HG02571 (cell line): Measurements from ENCODE around the gene PGF.

Experiments used
- ATAC-seq: cut with Tn5 transposase; IDR thresholded peaks from one replicate; pipeline ENCODE4 v1.9.1; 2021; ENCODE audit warnings: mild to moderate bottlenecking, moderate library complexity; ENCODE audit not compliant: unreplicated experiment

The PGF gene

DNA sequence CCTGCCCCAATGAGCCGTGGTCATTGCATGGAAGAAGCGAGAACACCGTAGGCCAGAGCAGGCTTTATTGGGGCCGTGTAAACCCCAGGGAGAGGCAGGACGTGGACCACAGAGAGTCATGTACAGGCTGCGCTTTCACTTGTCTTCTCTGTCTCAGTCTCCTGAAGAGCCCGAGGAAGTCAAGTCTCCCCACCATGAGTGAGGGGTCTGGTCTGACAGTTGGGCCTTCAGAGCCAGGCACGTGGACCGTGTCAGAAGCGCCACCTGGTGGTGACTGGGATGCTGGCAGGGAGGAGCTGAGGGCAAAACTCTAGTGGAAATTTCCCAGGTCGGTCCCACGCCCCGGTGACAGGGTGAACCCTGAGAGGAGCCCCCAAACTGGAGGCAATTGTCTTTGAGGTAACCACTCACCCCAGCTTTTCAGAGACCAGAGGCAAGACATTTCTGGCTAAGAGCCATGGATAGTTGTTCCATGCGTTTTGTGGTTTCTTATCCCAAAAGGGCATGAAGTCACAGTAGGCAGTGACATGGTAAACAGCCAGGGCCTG, 49.7 kb downstream of the PGF start:
- no peak for ATAC-seq

DNA sequence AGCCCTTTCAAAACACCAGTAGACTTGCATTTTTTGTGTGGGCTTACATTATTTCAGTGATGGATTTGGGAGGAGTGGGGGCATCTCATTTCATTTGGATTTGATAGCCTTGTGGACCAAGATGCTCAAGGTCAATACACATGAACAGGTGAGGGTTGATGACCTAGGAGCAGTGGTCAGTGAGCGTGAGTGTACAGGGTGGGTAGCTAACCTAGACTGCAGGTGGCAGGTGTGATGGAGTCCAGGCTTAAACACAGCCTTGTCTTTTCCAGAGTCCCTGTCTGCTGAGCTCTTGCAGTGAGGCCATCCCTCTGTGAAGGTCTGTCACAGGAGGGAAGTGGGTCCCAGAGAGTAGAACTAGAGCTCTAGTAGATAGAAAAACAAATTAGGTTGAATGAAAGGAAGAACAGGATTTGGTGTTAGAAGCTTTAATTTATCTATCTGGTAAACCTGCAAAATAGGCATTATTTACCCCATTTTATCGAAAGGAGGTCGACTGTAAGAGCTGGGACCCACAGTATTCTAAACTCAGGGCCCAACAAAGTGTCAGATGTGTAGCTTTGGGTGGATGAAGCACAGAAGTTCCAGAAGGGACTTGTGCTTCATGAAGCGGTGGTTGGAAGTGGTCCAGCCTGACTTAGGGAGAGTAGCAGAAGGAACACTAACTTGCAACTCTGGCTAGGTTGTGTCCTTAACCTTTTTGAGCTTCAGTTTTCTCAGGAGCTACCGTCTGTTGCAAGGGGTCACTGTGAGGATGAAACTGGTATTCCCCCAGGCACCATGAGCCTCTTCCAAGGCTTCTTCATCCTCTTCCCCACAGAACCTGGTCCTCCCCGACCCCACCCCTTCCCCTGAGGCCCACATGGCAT, 50.5 kb downstream of the PGF start:
- ATAC-seq = no peak

DNA sequence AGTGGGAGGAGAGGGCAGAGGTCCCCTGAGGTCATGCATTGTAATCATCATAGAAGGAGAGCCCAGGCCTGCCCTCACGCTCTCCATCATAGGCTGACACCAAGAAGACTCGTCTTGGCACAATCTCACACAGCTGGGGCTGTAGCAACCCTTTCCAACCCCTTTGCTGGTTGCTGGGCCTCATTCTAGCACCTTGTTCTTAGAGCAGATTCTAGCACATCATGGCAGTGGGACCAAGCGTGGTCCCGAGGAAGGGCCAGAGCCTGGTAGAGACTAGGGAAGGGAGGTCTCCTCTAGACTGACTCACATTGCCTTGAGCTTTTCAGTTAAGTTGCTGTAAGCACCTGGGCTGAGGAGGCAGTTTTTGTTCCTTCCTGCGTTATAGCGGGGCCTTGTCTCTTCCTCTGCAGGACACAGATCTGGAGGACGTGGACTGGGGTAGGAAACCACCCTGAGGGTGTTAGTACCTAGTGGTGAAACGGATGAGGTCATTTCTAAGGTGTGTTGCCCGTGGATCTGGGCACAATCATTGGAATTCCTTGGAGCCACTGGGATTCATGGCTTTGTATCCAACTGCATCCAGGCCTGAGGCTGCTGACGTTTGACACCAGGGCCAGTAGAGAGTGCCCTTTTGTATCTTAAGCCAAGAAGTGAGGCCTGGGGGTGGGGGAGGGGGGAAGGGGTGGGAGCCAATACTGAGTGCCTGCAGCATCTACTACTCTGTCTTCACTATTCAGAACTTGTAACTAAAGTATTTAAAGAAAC, 52.3 kb downstream of the PGF start:
- ATAC-seq = no peak

DNA sequence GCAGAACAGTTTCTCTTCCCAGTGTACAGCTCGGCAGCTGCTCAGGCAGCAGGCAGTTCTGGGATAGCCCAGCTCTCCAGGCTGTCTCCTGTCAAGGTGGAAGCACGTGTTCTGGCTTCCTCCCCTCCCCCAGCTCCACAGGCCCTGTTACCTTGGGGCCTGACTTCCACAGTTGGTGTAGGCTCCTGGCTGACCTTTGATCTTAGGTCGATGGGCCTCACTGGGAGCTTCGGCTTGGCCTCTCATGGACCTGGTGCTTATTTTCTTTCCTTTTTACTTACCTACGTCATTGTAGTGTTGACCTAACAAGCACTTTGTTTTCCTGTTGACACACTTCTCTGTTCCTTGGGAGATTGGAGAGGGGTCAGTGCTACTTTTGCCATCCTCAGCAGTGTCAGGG, 56.7 kb downstream of the PGF start:
- ATAC-seq = no peak

DNA sequence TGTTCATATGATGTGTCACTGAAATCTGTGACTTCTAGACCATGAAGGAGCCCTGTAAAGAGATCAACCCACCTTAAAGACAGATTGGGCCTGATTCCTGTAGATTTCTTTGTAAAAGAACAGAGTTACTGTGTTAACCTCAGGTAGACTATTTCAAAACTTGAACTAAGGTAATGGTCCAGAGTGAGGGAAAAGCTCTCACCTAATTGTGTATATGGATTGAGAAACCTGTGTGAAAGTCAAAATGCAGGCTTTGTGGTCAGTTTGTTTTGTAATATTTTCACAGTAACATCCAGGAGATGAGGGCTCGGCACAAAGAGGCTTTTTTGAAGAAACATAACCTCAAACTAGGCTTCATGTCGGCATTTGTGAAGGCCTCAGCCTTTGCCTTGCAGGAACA, 57.3 kb downstream of the PGF start:
- ATAC-seq = no peak

DNA sequence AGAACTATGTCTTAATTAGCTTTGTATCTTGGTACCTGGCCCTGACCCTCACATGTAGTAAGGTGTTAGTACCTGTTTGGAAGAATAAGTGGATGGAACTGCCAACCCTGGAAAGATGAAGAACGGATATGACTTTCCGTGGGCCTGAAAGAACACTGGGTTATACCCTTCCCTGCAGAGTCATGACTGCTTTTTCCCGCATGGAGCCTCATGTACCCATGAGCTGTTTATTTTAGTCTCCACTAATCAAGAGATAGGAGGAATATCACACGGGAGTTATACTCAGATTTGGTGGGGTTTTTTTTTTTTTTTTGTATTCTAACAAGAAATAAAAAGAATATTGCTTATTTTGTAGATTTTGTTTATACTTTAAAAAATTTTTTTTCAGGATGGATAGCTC, 57.8 kb downstream of the PGF start:
- no peak for ATAC-seq

DNA sequence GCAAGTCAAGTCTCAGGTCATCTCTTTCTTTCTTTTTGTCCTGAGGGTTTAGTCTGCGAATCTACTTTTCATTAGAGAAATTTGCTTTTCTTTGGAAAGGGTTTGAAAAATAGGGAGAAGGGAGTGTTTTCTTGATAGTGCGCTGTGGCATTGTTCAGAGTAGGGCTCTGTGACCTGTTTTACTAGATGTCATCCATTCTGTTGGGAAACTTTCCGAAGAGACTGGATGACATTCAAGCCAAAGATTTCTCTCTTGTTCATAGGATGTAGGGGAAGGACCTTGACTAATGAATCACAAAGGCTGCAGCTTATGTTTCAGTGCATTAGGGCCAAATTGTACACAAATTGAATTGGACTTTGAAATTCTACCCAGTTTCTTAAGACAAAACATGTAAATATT, 59.0 kb downstream of the PGF start:
- ATAC-seq = no peak

DNA sequence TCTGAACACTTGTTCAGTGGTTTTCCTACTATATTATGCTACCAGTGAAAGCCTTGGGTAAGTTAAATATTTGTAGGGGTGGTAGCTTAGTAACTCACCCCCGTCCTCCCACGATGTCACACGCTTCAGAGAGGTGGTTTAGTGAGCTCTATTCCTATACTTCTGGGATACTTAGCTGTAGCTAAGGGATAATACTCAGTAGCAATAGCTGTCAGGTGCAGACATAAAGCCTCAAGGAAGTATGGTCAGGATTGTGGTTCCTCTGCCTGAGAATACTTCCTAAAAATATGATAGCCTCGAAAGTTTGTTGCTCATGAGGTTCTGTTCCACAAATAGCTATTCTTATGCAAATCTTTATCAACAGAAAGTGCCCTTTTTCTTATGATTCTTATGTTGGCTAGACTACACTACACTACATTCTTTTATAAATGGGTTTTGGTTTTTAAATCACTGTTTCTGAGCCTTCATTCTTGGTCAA, 61.7 kb downstream of the PGF start:
- no peak for ATAC-seq

DNA sequence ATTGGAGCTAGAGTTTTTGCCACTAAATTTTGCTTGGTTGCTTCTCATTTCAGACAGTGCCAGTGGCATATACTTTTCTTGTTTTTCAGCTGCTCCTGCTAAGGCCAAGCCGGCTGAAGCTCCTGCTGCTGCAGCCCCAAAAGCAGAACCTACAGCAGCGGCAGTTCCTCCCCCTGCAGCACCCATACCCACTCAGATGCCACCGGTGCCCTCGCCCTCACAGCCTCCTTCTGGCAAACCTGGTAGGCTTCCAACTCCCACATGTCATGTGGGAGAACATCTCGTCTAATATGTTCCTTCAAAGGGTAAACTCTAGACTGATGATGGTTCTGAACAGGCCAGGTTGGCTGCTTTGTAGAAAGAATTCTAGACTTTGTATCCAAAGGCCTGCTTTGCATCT, 62.7 kb downstream of the PGF start:
- ATAC-seq = no peak

DNA sequence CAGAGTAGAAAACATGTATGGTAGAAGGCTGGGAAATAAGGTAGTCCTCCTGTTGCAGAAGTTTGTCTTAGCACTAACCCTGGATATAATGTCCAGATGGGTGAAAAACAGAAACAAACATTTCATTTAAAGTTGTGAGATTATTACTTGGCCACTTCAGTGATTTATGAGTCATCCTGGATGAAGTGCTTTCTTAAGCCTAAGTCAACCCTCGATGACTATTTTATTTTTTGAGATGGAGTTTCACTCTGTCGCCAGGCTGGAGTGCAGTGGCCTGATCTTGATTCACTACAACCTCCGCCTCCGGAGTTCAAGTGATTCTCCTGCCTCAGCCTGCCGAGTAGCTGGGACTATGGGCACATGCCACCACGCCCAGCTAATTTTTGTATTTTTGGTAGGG, 63.5 kb downstream of the PGF start:
- no peak for ATAC-seq
